ENCODE data around the gene ZC3H4. TPM values are rescaled to one million over a fixed set of nuclear protein-coding genes. Genes with fewer than 3 reads are reported as not detected.

Gene ZC3H4
- total and polyA plus RNA-seq, 4 donors = 2.9 to 11.8 (median 6.3) TPM

DNA sequence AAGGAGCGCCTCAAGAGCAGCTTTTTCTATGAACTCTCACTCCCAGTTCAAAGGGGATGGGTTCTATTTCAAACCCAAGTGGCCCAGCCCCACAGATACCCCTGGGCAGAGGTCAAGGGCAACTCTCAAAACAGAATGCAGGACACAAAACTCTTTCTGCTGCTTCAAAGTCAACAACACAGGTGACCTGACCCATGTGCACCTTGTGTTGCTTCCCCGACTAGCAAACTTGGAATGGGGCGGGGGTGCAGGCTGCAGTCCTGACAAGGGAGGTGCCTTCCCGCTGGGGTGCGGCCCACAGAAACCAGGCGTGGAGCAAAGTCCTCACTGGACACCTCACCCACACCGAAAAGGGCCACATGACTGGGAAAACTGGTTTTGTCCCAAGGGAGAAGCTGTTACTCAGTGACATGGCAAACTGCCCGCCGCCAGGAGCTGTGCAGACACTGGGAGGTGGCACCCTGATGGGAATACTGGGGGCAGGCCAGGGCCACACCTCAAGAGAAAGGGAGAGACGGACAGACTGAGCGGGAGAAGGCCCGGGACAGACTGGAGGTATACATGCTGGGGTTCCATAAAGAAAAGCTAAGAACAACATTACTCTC, 17.4 kb downstream of the ZC3H4 start:
- 33% methylated on average over 12 of the region's 12 CpGs for WGBS
- Histone ChIP-seq H3K9me3 (ENCODE audit: control insufficient read depth in 4 of 4, low read length in 3 of 4) (no peaks in the 10 kb centered on the region), H3K27ac (ENCODE audit: low read depth in 1 of 2, low read length in 2 of 2) (peak overlapping the region; percentile 68 to 75), H3K36me3 (ENCODE audit: control insufficient read depth in 4 of 4, insufficient read depth in 3 of 4, low read depth in 1 of 4, low read length in 3 of 4) (peaks cover 4 to 22% (median 11%) of the 10 kb centered on the region in 4 donors), H3K4me1 (ENCODE audit: control insufficient read depth in 4 of 4, insufficient read depth in 4 of 4, low read length in 3 of 4) (peaks cover 7 to 32% (median 16%) of the 10 kb centered on the region in 4 donors), H3K4me3 (ENCODE audit: low read depth in 1 of 3, low read length in 3 of 3) (no peak overlapping the region), H3K9ac (ENCODE audit: low read depth in 1 of 2, low read length in 2 of 2) (no peak overlapping the region), H3K27me3 (ENCODE audit: control insufficient read depth in 4 of 4, insufficient read depth in 4 of 4, low read length in 3 of 4) (no peaks in the 10 kb centered on the region)
- TF ChIP-seq FOXA1 (IDR thresholded peaks at IDR 0.05) = peak; percentile 77
- TF ChIP-seq, protein P1, sequence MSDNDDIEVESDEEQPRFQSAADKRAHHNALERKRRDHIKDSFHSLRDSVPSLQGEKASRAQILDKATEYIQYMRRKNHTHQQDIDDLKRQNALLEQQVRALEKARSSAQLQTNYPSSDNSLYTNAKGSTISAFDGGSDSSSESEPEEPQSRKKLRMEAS (IDR thresholded peaks at IDR 0.05) = peak; percentile 92
- peak; percentile 43 to 85 for TF ChIP-seq EGR1 (IDR thresholded peaks at IDR 0.05; ENCODE audit: low read depth in 2 of 2)
- TF ChIP-seq, protein P2, sequence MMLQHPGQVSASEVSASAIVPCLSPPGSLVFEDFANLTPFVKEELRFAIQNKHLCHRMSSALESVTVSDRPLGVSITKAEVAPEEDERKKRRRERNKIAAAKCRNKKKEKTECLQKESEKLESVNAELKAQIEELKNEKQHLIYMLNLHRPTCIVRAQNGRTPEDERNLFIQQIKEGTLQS (IDR thresholded peaks at IDR 0.05) = no peak
- peak; percentile 91 for TF ChIP-seq HNF4G (IDR thresholded peaks at IDR 0.05)
- TF ChIP-seq, protein P3, sequence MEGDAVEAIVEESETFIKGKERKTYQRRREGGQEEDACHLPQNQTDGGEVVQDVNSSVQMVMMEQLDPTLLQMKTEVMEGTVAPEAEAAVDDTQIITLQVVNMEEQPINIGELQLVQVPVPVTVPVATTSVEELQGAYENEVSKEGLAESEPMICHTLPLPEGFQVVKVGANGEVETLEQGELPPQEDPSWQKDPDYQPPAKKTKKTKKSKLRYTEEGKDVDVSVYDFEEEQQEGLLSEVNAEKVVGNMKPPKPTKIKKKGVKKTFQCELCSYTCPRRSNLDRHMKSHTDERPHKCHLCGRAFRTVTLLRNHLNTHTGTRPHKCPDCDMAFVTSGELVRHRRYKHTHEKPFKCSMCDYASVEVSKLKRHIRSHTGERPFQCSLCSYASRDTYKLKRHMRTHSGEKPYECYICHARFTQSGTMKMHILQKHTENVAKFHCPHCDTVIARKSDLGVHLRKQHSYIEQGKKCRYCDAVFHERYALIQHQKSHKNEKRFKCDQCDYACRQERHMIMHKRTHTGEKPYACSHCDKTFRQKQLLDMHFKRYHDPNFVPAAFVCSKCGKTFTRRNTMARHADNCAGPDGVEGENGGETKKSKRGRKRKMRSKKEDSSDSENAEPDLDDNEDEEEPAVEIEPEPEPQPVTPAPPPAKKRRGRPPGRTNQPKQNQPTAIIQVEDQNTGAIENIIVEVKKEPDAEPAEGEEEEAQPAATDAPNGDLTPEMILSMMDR (IDR thresholded peaks at IDR 0.05; ENCODE audit: low read depth, low read length, missing input control) = no peak
- TF ChIP-seq SP1 (IDR thresholded peaks at IDR 0.05) = peak; percentile 100
- TF ChIP-seq YY1 (IDR thresholded peaks at IDR 0.05) = peak; percentile 85
- peak; percentile 89 to 96 for TF ChIP-seq RXRA (IDR thresholded peaks at IDR 0.05)
- TF ChIP-seq GABPA (IDR thresholded peaks at IDR 0.05 in 1 of 2, conservative IDR thresholded peaks at IDR 0.05 in 1 of 2) = peak in 1 of 2 donors; percentile 57
- peak; percentile 86 for TF ChIP-seq FOXA2 (IDR thresholded peaks at IDR 0.05)
- TF ChIP-seq, protein P4, sequence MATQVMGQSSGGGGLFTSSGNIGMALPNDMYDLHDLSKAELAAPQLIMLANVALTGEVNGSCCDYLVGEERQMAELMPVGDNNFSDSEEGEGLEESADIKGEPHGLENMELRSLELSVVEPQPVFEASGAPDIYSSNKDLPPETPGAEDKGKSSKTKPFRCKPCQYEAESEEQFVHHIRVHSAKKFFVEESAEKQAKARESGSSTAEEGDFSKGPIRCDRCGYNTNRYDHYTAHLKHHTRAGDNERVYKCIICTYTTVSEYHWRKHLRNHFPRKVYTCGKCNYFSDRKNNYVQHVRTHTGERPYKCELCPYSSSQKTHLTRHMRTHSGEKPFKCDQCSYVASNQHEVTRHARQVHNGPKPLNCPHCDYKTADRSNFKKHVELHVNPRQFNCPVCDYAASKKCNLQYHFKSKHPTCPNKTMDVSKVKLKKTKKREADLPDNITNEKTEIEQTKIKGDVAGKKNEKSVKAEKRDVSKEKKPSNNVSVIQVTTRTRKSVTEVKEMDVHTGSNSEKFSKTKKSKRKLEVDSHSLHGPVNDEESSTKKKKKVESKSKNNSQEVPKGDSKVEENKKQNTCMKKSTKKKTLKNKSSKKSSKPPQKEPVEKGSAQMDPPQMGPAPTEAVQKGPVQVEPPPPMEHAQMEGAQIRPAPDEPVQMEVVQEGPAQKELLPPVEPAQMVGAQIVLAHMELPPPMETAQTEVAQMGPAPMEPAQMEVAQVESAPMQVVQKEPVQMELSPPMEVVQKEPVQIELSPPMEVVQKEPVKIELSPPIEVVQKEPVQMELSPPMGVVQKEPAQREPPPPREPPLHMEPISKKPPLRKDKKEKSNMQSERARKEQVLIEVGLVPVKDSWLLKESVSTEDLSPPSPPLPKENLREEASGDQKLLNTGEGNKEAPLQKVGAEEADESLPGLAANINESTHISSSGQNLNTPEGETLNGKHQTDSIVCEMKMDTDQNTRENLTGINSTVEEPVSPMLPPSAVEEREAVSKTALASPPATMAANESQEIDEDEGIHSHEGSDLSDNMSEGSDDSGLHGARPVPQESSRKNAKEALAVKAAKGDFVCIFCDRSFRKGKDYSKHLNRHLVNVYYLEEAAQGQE (IDR thresholded peaks at IDR 0.05) = peak; percentile 75
- peak; percentile 77 for TF ChIP-seq TAF1 (conservative IDR thresholded peaks at IDR 0.05)
- peak; percentile 25 to 29 for TF ChIP-seq RAD21 (IDR thresholded peaks at IDR 0.05)
- TF ChIP-seq HNF4A (conservative IDR thresholded peaks at IDR 0.05) = peak; percentile 96 to 98
- TF ChIP-seq NR2F2 (IDR thresholded peaks at IDR 0.05) = peak; percentile 80
- TF ChIP-seq, protein P5, sequence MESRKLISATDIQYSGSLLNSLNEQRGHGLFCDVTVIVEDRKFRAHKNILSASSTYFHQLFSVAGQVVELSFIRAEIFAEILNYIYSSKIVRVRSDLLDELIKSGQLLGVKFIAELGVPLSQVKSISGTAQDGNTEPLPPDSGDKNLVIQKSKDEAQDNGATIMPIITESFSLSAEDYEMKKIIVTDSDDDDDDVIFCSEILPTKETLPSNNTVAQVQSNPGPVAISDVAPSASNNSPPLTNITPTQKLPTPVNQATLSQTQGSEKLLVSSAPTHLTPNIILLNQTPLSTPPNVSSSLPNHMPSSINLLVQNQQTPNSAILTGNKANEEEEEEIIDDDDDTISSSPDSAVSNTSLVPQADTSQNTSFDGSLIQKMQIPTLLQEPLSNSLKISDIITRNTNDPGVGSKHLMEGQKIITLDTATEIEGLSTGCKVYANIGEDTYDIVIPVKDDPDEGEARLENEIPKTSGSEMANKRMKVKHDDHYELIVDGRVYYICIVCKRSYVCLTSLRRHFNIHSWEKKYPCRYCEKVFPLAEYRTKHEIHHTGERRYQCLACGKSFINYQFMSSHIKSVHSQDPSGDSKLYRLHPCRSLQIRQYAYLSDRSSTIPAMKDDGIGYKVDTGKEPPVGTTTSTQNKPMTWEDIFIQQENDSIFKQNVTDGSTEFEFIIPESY (IDR thresholded peaks at IDR 0.05) = peak; percentile 79
- peak; percentile 83 to 89 for TF ChIP-seq JUND (IDR thresholded peaks at IDR 0.05)
- DNase-seq (ENCODE audit: low spot score) = peak; percentile 52

Measured in liver (tissue), 9 donors.